Measurements from ENCODE around the gene NOL7. TPM values are rescaled to one million over a fixed set of nuclear protein-coding genes. Genes with fewer than 3 reads are reported as not detected.

The NOL7 gene
- total and polyA plus RNA-seq, 2 experiments from 2014 or later = 97.2 to 251 TPM

GRCh38 chr6:13572951-13573654, 42.0 kb upstream of the NOL7 start:
- H3F3A ChIP-seq (replicated peaks; ENCODE audit: low read depth) = peaks cover 10% of the 10 kb centered on the region
- peak overlapping the region; percentile 99 for H3K27ac ChIP-seq (ENCODE audit: low read depth)
- H3K4me3 Mint-ChIP-seq = peak overlapping the region; percentile 83
- no peaks in the 10 kb centered on the region; the same call in 2 of the 3 replicates for H3K9me3 Mint-ChIP-seq
- no peaks in the 10 kb centered on the region for H3K9me2 ChIP-seq (ENCODE audit: insufficient read depth)
- DNase-seq (ENCODE audit: low spot score) = no peak
- no peaks in the 10 kb centered on the region for H3K27me3 ChIP-seq (ENCODE audit: insufficient read depth)
- H3K4me3 ChIP-seq = peak overlapping the region; percentile 84
- H3K27ac Mint-ChIP-seq = peak overlapping the region; percentile 96
- H3K36me3 ChIP-seq (ENCODE audit: insufficient read depth) = no peaks in the 10 kb centered on the region
- no peaks in the 10 kb centered on the region for H4K20me1 ChIP-seq (replicated peaks; ENCODE audit: insufficient read depth)
- peak overlapping the region; percentile 96 for H2AFZ ChIP-seq
- H3K4me1 ChIP-seq (ENCODE audit: insufficient read depth) = peaks cover 13% of the 10 kb centered on the region
- no peak for ATAC-seq
- TF ChIP-seq JUNB (IDR thresholded peaks at IDR 0.05; ENCODE audit: unreplicated experiment) (no peak), REST (IDR thresholded peaks at IDR 0.05; ENCODE audit: unreplicated experiment) (no peak), ZNF462 (CRISPR knock-in tag; IDR thresholded peaks at IDR 0.05) (no peak), ETS1 (IDR thresholded peaks at IDR 0.05) (no peak), NANOG (IDR thresholded peaks at IDR 0.05; ENCODE audit: borderline replicate concordance) (no peak), EZH2 (IDR thresholded peaks at IDR 0.05; ENCODE audit: low read depth, unreplicated experiment) (no peak)
- no peaks in the 10 kb centered on the region; the same call in 2 of the 3 replicates for H3K36me3 Mint-ChIP-seq (ENCODE audit: low read depth)
- H3K79me2 ChIP-seq (replicated peaks; ENCODE audit: insufficient read depth) = peaks cover 25% of the 10 kb centered on the region
- peaks cover 12% of the 10 kb centered on the region for H3K27me3 Mint-ChIP-seq (ENCODE audit: insufficient read depth, low read depth, poor library complexity)
- H3K4me1 Mint-ChIP-seq = peaks cover 30% of the 10 kb centered on the region
- H3K4me2 ChIP-seq = peak overlapping the region; percentile 83
